AG04450 (cell line): ENCODE measurements around the gene HES1. TPM values are rescaled to one million over a fixed set of nuclear protein-coding genes. Genes with fewer than 3 reads are reported as not detected.

ENCODE experiments used
- CTCF ChIA-PET: fragments of 300-600, 350-600 bp; formaldehyde crosslinking; extraction: SDS; loops from one replicate; lab custom pipeline; 2022; ENCODE audit warnings: antibody characterized with exemption, inconsistent platforms; lab: Charles Lee
- POLR2A ChIA-PET: fragments of 350-600 bp; formaldehyde crosslinking; extraction: SDS; loops from one replicate; lab custom pipeline; 2021; ENCODE audit warnings: antibody characterized with exemption, inconsistent platforms; lab: Yijun Ruan, JAX
- DNase-seq: peaks from one replicate; pipeline ENCODE4 v3.0.0-alpha.2; 2011; ENCODE audit warnings: low read depth, low spot score
- H3K27ac ChIP-seq: one replicate; pipeline ENCODE4 v1.5.1; 2012; ENCODE audit warnings: low read depth, low read length, control low read depth
- H3K27me3 ChIP-seq: one replicate; pipeline ENCODE4 v1.6.0; 2012; ENCODE audit warnings: low read length; ENCODE audit not compliant: control insufficient read depth, insufficient read depth
- H3K4me3 ChIP-seq: 2 replicates; pipeline ENCODE4 v1.5.1; 2011; ENCODE audit warnings: mild to moderate bottlenecking, low read depth, low read length, control low read depth
- H3K9me3 ChIP-seq: 2 replicates; pipeline ENCODE4 v1.5.1; 2012; ENCODE audit warnings: low read length; ENCODE audit not compliant: control insufficient read depth, insufficient read depth
- polyA plus RNA-seq: library from polyadenylated mRNA; depleted of rRNA; stranded (reverse); fragments of >200 nt; gene quantifications from 2 replicates; pipeline ENCODE4 v1.2.3, GENCODE V29; 2011
- TF ChIP-seq, protein P1 (sequence below): IDR thresholded peaks from 2 replicates; pipeline ENCODE4 v1.5.1; 2011; ENCODE audit warnings: low read depth, low read length, control low read depth, inconsistent platforms

HES1 gene
- polyA plus RNA-seq, 1 experiment, result 1.3 TPM

DNA sequence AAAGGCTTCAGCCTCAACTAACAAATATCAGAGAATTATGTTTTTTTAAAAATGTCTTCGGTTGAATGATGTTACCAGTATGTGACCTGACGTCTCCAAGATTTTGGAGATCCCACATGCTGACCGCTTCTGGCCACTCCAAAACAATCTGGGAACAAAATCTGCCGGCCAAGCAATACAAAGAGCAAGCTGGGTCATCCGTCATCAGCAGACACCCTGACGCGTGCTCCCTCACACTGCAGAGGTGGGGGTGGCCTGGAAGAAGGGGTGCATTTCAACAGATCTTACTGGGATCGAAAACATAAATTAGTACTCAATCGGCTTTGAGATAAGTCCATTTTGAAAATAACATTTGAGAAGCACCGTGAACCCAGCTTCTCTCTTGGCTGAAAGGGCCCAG, 33.6 kb downstream of the HES1 start:
- Histone ChIP-seq H3K27me3 (peaks cover 52% of the 10 kb centered on the region), H3K4me3 (no peak overlapping the region), H3K9me3 (no peaks in the 10 kb centered on the region), H3K27ac (no peak overlapping the region)
- CTCF ChIA-PET, result no interaction called here
- DNase-seq, result no peak
- TF ChIP-seq, protein P1, sequence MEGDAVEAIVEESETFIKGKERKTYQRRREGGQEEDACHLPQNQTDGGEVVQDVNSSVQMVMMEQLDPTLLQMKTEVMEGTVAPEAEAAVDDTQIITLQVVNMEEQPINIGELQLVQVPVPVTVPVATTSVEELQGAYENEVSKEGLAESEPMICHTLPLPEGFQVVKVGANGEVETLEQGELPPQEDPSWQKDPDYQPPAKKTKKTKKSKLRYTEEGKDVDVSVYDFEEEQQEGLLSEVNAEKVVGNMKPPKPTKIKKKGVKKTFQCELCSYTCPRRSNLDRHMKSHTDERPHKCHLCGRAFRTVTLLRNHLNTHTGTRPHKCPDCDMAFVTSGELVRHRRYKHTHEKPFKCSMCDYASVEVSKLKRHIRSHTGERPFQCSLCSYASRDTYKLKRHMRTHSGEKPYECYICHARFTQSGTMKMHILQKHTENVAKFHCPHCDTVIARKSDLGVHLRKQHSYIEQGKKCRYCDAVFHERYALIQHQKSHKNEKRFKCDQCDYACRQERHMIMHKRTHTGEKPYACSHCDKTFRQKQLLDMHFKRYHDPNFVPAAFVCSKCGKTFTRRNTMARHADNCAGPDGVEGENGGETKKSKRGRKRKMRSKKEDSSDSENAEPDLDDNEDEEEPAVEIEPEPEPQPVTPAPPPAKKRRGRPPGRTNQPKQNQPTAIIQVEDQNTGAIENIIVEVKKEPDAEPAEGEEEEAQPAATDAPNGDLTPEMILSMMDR, result no peak
- POLR2A ChIA-PET, result no interaction called here

DNA sequence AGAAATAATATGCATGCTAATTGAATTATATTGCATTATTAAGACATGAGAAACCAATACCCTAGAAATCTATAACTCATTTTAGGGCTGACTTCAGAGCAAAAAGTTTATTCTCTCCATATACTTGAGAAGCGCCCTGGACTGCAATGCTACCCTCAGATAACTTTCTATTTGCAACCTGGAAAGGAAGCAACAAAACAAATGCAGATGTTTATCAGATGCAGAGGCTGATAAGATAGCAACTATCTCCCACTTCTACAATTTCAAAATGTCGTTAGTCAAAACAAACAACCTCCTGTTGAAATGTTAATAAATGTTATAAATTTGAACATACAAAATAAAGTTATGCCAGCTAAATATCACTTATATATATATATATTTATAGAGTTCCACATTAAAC, 34.8 kb downstream of the HES1 start:
- CTCF ChIA-PET, result no interaction called here
- H3K27me3 ChIP-seq, result peaks cover 55% of the 10 kb centered on the region
- DNase-seq, result no peak

DNA sequence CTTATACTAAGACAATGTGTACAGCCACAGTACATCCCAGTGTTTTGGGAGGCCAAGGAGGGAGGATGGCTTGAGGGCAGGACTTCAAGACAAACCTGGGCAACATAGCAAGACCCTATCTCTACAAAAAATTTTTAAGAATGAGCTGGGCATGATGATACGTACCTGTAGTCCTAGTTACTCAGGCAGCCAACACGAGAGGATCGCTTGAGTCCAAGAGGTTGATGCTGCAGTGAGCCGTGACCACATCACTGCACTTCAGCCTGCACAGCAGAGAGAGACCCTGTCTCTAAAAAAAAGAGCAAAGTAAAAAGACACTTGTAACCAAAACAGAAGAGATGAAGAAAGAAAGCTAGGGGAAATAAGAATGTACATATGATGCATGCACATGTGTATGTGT, 38.5 kb downstream of the HES1 start:
- no peak for DNase-seq
- Histone ChIP-seq H3K27me3 (peaks cover 53% of the 10 kb centered on the region), H3K9me3 (no peaks in the 10 kb centered on the region), H3K4me3 (no peak overlapping the region), H3K27ac (no peak overlapping the region)
- TF ChIP-seq, protein P1, result no peak
- POLR2A ChIA-PET, result no interaction called here
- CTCF ChIA-PET, result no interaction called here

More for the DNA sequence above, 34.8 kb downstream of the HES1 start:
- Histone ChIP-seq H3K27ac (no peak overlapping the region), H3K4me3 (no peak overlapping the region), H3K9me3 (no peaks in the 10 kb centered on the region)
- TF ChIP-seq, protein P1, result no peak
- POLR2A ChIA-PET, result no interaction called here

DNA sequence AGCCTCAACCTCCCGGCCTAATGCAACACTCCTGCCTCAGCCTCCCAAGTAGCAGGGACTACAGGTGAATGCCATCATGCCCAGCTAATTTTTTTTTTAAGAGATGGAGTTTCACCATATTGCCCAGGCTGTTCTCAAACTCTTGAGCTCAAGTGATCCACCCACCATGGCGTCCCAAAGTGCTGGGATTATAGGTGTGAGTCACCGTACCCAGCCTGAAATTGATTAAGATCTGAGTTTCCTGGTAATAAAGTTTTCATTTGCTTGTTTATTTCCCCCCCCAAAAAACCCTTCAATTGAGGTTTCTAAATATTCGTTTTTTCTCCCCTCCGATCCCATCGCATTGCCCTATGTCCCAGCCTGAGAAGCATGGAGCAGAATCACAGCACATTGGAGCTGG, 39.0 kb downstream of the HES1 start:
- Histone ChIP-seq H3K4me3 (no peak overlapping the region), H3K27ac (no peak overlapping the region), H3K27me3 (peaks cover 47% of the 10 kb centered on the region), H3K9me3 (no peaks in the 10 kb centered on the region)
- no peak for DNase-seq
- ChIA-PET CTCF (interaction anchor here (2.1 kb wide), 1 partner anchor 140 kb away, joined by 5 read pairs; no protein-coding TSS in a partner anchor), POLR2A (no interaction called here)
- TF ChIP-seq, protein P1, result no peak

DNA sequence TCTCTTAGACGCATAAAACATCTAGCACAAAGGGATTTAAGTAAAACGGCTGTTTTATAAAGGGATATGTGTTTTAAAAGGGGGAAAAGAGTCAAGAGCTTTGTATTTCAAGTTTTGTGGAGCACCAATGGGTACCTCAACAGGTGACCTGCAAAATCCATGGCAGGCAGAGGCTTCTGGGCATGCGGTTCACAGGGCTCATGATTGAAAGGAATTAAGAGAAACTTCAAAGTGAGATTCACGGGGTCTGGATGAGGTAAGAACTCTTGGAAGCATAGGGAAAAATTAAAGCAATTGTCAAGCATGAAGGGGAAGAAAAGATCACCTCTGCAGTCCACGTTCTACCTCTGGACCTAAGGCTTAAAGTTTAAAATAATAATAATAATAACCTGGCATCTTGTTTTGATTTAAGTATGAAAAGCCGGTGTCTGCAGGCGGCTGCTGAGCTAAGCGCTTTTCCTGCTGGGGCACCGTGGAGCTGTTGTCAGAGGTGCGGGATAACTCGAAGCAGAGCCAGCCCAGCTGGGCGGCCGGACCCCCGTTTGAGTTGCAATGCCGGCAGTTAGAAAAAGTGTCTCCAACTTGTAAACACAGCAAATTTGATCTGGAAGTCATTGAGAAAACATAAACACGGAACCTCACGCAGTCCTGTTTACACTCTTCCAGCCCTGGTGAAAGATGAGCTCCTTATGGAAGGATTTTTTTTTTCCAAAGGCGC, 40.5 kb downstream of the HES1 start:
- H3K27me3 ChIP-seq, result peaks cover 44% of the 10 kb centered on the region
- TF ChIP-seq, protein P1, result no peak
- no peak overlapping the region for H3K27ac ChIP-seq
- no peak overlapping the region for H3K4me3 ChIP-seq
- no peaks in the 10 kb centered on the region for H3K9me3 ChIP-seq
- CTCF ChIA-PET, result interaction anchor here (0.9 to 2.1 kb wide), 2 partner anchors 139 to 140 kb away, joined by 3 to 5 read pairs; no protein-coding TSS in a partner anchor
- POLR2A ChIA-PET, result no interaction called here
- DNase-seq, result no peak
